Fibroblast of skin of left biceps (primary cell): ENCODE results near the gene HBB.
"Not testable (repeated sequence)": the region's sequence is repeated elsewhere in the genome, so short reads cannot be mapped to it uniquely, and the experiment has no call there.

Source experiments
- DNase-seq, 2 experiments: peaks; one replicate each; pipeline ENCODE4 v3.0.0-alpha.2; 2013; ENCODE audit warnings: low read depth in 2 of 2

Gene HBB

DNA sequence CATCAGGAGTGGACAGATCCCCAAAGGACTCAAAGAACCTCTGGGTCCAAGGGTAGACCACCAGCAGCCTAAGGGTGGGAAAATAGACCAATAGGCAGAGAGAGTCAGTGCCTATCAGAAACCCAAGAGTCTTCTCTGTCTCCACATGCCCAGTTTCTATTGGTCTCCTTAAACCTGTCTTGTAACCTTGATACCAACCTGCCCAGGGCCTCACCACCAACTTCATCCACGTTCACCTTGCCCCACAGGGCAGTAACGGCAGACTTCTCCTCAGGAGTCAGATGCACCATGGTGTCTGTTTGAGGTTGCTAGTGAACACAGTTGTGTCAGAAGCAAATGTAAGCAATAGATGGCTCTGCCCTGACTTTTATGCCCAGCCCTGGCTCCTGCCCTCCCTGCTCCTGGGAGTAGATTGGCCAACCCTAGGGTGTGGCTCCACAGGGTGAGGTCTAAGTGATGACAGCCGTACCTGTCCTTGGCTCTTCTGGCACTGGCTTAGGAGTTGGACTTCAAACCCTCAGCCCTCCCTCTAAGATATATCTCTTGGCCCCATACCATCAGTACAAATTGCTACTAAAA is at the start of gene HBB:
TSS of gene HBB (minus strand) at position 340 of the 579 bp plus-strand sequence. CDS start at position 290, 50 bp downstream.
- no peak for DNase-seq

DNA sequence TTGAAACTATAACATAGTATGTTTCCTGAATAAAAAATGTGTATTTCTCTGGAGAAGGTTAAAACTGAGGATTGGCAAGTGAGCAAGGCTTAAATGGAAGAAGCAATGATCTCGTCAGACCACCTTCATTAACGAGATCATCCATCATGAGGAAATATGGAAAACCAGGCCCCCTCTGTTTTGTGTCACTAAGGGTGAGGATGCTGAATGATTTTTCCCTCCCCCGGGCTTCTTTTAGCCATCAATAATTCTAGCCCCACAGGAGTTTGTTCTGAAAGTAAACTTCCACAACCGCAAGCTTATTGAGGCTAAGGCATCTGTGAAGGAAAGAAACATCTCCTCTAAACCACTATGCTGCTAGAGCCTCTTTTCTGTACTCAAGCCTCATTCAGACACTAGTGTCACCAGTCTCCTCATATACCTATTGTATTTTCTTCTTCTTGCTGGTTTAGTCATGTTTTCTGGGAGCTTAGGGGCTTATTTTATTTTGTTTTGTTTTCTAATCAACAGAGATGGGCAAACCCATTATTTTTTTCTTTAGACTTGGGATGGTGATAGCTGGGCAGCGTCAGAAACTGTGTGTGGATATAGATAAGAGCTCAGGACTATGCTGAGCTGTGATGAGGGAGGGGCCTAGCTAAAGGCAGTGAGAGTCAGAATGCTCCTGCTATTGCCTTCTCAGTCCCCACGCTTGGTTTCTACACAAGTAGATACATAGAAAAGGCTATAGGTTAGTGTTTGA is 48.7 kb upstream of the HBB start:
- DNase-seq = no peak

DNA sequence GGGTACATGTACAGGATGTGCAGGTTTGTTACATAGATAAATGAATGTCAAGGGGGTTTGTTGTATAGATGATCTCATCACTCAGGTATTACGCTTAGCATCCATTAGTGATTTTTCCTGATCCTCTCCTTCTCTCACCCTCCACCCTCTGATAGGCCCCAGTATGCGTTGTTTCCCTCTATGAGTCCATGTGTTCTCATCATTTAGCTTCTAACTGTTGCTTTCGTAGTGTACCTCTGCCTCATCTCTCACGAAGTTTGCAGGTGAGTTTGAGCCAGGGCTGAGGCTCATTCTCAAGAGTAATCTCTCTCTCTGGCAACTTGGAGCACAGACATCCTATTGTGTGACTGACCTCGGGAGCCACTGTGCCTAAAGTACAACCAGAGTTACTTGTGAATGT is 47.5 kb upstream of the HBB start:
- no peak for DNase-seq

DNA sequence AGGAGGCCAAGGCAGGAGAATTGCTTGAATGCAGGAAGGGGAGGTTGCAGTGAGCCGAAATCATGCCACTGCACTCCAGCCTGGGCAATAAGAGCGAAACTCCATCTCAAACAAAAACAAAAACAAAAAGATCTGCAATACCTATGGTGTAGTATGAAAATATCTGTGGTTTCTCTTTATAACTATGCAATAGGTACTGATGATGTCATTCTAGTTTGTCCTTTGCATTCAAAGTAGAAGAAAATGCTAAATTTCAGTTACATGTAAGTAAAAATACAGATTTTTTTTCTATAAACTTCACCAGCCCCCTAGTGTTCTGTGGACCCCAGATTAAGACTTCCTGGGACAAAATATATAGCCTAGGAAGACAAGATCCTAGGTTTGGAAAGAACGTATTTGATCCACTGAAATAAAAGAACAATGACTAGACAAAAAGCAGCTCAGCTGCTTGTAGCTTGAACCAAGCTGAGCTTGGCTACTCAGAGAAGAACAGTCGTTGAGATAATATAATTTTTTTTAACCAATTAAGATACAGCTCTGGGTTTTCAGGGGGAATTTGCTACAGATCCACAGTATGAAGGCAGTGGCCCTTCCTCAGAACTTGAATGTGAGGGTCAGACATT is 45.6 kb upstream of the HBB start:
- DNase-seq = no peak

DNA sequence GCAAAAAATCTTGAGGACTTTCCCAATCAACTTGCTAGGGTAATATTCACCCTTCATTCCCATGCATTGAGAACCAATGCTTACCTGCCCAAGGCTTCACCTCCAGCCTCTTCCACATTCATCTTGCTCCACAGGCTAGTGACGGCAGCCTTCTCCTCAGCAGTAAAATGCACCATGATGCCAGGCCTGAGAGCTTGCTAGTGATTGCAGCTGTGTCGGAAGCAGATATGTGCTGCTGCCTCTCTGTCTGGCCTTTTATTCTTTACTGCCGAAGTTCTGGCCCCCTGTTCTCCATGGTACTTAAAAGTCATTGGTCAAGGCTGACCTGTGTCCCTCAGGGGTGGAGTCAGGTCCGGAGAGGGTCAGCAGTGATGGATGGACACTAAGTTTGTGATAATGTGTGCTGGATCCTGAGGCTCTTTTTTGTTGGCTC is 42.9 kb upstream of the HBB start, which contains the start of gene HBE1:
TSS of gene HBE1 (minus strand) at position 231 of the 433 bp plus-strand sequence. CDS start at position 176, 55 bp downstream.
- DNase-seq = no peak

DNA sequence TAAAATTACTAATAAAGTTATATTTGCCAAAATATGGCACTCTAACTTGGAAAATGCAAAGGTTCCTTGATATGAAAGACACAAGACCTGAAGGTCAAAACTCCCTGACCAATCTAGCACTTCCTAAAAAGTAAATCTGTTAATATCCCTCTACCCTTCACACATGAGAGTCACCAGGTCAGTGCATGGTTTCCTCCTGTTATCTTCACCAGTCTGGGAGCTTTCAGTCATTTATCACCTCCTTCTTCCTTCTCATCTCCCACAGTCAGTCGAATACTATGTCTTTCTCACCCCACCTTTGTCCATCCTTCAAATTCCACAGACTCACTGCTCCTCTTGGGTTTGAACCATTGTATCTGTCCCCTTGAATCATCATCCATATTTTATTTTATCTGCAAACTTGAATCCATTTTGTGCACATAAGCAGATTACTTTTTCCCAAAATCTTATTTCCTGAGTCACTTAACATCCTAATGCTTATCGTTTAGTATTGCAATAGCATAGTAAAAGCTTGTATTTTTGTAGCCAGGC is 40.2 kb upstream of the HBB start:
- DNase-seq = no peak

DNA sequence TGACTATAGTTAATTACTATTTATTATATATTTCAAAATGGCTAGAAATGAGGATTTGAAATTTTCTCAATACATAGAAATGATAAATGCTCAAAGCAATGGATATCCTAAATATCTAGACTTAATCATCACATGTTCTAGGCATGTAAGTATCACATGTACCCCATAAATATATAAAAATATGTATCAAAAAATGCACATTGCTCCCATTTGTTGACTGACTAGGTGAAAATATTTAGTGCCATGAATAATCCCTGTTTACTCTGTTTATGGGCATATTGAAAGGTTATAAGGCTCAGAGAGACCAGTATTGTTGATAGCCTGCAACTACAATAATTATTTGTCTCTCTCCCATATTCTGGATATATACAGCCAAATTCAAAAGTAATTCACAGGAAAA is 39.7 kb upstream of the HBB start:
- no peak for DNase-seq

DNA sequence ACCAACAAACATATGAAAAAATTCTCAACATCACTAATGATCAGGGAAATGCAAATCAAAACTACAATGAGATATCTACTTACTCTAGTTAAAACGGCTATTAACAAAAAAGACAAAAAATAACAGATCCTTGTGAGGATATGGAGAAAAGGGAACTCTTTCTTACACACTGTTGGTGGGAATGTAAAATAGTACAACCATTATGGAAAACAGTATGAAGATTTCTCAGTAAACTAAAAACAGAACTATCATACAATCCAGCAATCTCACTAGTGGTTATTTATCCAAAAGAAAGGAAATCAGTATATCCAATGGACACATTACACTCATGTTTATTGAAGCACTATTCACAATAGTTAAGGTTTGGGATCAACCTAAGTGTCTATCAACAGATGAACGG is 39.0 kb upstream of the HBB start:
- no peak for DNase-seq

DNA sequence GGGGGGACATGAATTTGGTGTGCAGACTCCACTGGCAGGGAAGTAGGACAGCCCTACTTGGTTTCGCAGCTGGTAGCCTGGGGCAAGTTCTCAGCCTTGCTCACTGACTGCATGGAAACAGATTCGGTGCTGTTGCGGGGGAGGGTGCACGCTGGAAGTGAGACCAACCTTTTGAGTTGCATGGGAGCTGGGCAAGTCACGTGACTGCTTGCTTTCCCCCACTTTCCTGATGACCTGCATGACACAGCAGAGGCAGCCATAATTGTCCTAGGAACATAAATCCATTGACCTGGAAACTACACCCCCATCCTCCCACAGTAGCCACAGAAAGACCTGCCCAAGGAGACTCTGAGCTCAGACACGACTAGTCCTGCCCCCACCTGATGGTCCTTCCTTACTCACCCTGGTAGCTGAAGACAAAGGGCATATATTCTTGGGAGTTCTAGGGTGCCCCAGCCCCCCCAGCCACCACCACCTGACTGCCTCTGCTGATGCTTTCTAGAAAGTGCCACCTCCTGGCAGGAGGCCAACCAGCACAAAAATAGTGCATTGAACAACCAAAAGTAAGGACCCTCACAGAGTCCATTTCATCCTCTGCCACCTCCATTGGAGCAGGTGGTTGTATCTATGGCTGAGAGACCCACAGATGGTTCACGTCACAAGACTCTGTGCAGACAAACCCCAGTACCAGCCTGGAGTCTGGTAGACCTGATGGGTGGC is 31.8 kb upstream of the HBB start:
- no peak for DNase-seq

DNA sequence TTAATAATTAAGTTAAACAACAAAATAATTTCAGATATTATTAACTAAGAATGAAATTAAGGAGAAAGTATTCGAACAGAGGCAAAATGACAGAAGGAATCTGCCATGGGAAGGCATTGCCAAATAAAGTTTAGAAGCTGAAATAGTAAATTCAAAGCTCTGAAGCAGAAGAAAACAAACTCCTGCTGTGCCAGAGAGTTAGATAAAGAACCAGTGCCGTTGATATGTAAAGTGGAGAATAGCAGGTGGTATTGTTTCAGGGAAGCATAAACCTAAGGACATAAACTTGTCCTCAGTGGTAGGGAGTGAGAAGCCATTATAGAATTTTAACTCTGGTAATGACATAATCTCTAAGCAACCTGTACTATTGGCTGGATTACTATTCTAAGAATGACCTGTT is 30.4 kb upstream of the HBB start:
- DNase-seq = no peak

DNA sequence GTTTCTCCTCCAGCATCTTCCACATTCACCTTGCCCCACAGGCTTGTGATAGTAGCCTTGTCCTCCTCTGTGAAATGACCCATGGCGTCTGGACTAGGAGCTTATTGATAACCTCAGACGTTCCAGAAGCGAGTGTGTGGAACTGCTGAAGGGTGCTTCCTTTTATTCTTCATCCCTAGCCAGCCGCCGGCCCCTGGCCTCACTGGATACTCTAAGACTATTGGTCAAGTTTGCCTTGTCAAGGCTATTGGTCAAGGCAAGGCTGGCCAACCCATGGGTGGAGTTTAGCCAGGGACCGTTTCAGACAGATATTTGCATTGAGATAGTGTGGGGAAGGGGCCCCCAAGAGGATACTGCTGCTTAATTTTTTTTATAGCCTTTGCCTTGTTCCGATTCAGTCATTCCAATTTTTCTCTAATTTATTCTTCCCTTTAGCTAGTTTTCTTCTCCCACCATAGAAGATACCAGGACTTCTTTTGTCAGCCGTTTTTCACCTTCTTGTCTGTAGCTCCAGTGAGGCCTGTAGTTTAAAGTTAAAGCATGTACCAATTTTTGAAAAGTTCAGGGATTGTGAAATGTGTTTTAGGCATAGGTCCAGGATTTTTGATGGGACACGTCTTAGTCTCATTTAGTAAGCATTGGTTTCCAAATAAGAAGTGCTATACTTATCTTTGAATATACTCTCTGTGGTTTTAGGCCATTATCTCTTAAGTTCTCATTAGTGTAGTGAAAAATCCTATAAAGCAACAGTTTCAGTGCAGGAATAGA is 28.0 kb upstream of the HBB start, which contains the start of gene HBG2:
TSS of gene HBG2 (minus strand) at position 136 of the 768 bp plus-strand sequence. CDS start at position 83, 53 bp downstream.
- not testable (repeated sequence) for DNase-seq

DNA sequence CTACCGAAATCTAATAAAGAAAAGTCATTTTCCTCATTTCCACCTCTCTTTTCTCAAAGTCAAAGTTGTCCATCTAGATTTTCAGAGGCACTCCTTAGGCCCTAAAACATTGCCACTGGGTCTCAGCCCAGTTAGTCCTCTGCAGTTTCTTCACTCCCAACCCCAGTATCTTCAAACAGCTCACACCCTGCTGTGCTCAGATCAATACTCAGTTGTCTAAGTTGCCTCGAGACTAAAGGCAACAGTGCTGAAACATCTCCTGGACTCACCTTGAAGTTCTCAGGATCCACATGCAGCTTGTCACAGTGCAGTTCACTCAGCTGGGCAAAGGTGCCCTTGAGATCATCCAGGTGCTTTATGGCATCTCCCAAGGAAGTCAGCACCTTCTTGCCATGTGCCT is 27.2 kb upstream of the HBB start:
- DNase-seq = not testable (repeated sequence)

DNA sequence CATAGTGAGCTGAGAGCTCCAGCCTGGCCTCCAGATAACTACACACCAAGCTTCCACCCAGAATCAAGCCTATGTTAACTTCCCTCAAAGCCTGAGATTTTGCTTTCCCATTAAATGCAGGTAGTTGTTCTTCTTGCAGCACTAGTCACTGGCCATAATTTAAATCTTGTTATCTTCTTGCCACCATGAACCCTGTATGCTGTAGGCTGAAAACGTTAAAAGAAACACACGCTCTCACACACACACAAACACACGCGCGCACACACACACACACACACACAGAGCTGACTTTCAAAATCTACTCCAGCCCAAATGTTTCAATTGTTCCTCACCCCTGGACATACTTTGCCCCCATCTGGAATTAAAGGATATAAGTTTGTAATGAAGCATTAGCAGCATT is 26.6 kb upstream of the HBB start:
- not testable (repeated sequence) for DNase-seq

DNA sequence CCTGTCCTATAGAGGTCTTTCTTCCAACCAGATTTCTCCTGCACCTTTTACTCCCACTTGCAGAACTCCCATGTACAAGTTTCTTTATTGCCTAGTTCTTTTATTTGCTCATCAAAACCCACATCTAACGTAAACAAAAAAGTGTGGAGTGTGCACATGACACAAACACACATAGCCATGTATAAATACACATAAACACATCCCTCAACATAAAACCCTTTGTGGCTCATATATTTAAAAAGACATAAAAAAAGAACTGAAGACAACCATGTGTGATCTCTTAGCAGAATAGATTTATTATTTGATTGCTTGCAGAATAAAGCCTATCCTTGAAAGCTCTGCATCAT is 26.0 kb upstream of the HBB start:
- DNase-seq = no peak

DNA sequence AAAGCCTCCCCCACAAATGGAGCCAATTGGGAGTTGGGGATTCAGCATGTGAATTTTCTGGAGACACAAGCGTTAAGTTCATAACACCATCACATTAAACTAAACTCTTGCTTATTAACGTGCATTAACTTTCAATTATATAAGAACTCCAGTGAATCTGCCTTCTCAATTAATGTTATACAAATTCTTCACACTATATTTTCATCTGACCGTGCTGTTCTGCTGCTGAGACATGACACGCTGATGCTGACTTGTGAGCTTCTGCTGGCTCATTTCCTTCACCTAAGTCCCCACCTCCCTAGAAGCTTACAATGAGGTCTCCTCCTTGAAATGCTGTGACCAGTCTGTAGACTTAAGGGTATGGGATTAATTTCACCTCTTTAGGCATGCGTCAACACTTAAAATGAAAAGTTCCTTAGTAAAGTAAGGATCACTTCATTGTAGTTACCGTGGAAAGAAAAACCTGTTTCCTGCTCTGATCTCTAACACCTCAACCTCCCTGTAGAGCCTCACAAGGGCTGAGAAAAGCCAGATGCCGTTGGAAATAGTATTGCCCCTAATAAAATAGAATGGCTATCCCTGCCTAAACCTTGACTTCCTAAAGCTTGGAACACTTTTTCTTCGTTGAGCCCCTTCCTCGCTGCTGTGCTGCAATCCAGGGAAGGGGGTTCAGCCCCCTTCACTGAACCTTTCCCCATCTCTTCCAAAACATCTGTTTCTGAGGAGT is 25.5 kb upstream of the HBB start:
- DNase-seq = no peak

DNA sequence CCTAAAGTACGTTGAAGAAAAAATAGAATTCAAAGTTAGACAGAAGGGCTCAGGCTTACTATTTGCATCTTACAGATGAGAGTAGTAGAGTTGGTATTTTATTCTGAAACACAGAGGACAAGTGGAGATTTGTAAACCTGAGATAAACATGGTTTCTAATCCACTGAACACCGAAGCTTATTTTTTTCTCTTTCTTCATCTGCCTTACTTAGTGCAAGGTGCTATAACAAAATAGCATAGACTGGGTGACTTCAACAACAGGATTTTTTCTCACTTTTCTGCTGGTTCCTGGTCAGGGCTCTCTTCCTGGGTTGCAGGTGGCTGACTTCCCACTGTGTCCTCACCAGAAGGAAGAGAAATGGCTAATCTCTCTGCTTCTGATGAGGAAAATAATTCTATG is 24.9 kb upstream of the HBB start:
- no peak for DNase-seq

DNA sequence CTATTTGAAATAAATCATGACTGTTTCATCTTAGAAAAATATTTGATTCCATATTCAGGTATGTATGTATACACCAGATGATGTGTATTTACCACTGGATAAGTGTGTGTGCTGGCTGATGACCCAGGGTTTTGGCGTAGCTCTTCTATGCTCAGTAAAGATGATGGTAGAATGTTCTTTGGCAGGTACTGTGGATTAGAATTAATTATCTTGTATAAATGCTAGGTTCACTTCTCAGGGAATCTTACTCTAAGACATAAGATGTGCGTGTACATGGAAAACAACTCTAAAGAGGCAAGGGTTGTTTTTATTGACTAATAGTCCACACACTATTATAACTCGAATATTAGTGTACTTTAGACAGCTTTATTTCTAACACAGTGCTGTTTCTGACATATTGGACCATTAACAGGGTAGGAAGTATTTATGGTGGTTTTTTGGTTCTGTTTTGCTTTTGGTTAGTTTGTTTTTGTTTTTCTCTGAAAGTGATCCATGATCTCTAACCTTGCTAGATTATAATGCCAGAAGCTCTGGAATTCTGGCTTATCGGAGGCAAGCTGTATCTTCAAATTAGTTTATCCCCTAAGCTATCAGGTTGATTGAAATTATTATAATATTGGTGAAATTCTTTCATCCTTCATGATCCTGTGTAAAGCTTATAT is 23.8 kb upstream of the HBB start:
- no peak for DNase-seq

DNA sequence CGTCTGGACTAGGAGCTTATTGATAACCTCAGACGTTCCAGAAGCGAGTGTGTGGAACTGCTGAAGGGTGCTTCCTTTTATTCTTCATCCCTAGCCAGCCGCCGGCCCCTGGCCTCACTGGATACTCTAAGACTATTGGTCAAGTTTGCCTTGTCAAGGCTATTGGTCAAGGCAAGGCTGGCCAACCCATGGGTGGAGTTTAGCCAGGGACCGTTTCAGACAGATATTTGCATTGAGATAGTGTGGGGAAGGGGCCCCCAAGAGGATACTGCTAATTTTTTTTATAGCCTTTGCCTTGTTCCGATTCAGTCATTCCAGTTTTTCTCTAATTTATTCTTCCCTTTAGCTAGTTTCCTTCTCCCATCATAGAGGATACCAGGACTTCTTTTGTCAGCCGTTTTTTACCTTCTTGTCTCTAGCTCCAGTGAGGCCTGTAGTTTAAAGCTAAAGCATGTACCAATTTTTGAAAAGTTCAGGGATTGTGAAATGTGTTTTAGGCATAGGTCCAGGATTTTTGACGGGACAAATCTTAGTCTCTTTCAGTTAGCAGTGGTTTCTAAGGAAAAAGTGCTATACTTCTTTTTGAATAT is 23.0 kb upstream of the HBB start, which contains the start of gene HBG1:
TSS of gene HBG1 (minus strand) at position 51 of the 590 bp plus-strand sequence. CDS start 53 bp downstream, outside the sequence.
- not testable (repeated sequence) for DNase-seq

DNA sequence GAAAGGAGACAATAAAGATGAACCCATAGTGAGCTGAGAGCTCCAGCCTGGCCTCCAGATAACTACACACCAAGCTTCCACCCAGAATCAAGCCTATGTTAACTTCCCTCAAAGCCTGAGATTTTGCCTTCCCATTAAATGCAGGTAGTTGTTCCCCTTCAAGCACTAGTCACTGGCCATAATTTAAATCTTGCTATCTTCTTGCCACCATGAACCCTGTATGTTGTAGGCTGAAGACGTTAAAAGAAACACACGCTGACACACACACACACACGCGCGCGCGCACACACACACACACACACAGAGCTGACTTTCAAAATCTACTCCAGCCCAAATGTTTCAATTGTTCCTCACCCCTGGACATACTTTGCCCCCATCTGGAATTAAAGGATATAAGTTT is 21.6 kb upstream of the HBB start:
- not testable (repeated sequence) for DNase-seq
